B cell (primary cell): ENCODE results near the gene IPCEF1.

ENCODE experiments used
- CTCF ChIP-seq: fragments of 200-600 bp; IDR thresholded peaks from one replicate; pipeline ENCODE4 v1.8.0; 2022; ENCODE audit warnings: antibody characterized with exemption, mild to moderate bottlenecking
- EZH2 ChIP-seq: IDR thresholded peaks from 2 replicates; pipeline ENCODE4 v1.6.1; 2012; ENCODE audit warnings: borderline replicate concordance, low read depth, mild to moderate bottlenecking, moderate library complexity, low read length; ENCODE audit not compliant: insufficient read depth, poor library complexity, severe bottlenecking

GRCh38 chr6:154292066-154292465, 64.5 kb downstream of the IPCEF1 start:
- TF ChIP-seq EZH2: no peak
- TF ChIP-seq CTCF: no peak
